ENCODE measurements around the gene CCR4.
"Not testable (repeated sequence)": the region's sequence is repeated elsewhere in the genome, so short reads cannot be mapped to it uniquely, and the experiment has no call there.

Gene CCR4

DNA sequence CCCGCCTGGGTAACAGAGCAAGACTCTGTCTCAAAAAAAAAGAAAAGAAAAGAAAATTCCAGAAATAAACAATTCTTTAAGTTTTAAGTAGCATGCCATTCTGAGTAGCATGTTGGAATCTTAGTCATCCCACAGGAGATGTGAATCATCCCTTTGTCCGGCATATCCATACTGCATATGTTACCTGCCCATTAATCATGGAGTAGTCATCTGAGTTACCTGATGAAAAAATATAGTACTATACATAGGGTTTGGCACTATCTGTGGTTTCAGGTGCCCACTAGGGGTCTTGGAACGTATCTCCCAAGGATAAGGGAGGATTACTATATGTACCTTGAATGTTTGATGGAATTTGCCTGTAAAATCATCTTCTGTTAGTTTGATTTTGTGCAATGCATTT is 6.3 kb upstream of the CCR4 start:
- H3K4me1 ChIP-seq (ENCODE audit: control insufficient read depth, insufficient read depth, low read length): no peaks in the 10 kb centered on the region
- H3K4me3 ChIP-seq (ENCODE audit: low read depth, low read length): no peak overlapping the region
- TF ChIP-seq SCRT1 (tag by site-specific recombination; IDR thresholded peaks at IDR 0.05; ENCODE audit: borderline replicate concordance): no peak
- no peak for TF ChIP-seq KLF7 (tag by site-specific recombination; IDR thresholded peaks at IDR 0.05; ENCODE audit: borderline replicate concordance)
- TF ChIP-seq, protein P1, sequence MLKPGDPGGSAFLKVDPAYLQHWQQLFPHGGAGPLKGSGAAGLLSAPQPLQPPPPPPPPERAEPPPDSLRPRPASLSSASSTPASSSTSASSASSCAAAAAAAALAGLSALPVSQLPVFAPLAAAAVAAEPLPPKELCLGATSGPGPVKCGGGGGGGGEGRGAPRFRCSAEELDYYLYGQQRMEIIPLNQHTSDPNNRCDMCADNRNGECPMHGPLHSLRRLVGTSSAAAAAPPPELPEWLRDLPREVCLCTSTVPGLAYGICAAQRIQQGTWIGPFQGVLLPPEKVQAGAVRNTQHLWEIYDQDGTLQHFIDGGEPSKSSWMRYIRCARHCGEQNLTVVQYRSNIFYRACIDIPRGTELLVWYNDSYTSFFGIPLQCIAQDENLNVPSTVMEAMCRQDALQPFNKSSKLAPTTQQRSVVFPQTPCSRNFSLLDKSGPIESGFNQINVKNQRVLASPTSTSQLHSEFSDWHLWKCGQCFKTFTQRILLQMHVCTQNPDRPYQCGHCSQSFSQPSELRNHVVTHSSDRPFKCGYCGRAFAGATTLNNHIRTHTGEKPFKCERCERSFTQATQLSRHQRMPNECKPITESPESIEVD (tag by site-specific recombination; IDR thresholded peaks at IDR 0.05): no peak
- TF ChIP-seq, protein P2, sequence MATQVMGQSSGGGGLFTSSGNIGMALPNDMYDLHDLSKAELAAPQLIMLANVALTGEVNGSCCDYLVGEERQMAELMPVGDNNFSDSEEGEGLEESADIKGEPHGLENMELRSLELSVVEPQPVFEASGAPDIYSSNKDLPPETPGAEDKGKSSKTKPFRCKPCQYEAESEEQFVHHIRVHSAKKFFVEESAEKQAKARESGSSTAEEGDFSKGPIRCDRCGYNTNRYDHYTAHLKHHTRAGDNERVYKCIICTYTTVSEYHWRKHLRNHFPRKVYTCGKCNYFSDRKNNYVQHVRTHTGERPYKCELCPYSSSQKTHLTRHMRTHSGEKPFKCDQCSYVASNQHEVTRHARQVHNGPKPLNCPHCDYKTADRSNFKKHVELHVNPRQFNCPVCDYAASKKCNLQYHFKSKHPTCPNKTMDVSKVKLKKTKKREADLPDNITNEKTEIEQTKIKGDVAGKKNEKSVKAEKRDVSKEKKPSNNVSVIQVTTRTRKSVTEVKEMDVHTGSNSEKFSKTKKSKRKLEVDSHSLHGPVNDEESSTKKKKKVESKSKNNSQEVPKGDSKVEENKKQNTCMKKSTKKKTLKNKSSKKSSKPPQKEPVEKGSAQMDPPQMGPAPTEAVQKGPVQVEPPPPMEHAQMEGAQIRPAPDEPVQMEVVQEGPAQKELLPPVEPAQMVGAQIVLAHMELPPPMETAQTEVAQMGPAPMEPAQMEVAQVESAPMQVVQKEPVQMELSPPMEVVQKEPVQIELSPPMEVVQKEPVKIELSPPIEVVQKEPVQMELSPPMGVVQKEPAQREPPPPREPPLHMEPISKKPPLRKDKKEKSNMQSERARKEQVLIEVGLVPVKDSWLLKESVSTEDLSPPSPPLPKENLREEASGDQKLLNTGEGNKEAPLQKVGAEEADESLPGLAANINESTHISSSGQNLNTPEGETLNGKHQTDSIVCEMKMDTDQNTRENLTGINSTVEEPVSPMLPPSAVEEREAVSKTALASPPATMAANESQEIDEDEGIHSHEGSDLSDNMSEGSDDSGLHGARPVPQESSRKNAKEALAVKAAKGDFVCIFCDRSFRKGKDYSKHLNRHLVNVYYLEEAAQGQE (tag by site-specific recombination; IDR thresholded peaks at IDR 0.05): no peak
- TF ChIP-seq ZFP3 (tag by site-specific recombination; IDR thresholded peaks at IDR 0.05; ENCODE audit: low read depth): no peak
- TF ChIP-seq ZNF600 (tag by site-specific recombination; IDR thresholded peaks at IDR 0.05): no peak
- no peak for TF ChIP-seq ZNF514 (tag by site-specific recombination; IDR thresholded peaks at IDR 0.05)
- TF ChIP-seq ZSCAN23 (tag by site-specific recombination; IDR thresholded peaks at IDR 0.05): no peak
- TF ChIP-seq, protein P3, sequence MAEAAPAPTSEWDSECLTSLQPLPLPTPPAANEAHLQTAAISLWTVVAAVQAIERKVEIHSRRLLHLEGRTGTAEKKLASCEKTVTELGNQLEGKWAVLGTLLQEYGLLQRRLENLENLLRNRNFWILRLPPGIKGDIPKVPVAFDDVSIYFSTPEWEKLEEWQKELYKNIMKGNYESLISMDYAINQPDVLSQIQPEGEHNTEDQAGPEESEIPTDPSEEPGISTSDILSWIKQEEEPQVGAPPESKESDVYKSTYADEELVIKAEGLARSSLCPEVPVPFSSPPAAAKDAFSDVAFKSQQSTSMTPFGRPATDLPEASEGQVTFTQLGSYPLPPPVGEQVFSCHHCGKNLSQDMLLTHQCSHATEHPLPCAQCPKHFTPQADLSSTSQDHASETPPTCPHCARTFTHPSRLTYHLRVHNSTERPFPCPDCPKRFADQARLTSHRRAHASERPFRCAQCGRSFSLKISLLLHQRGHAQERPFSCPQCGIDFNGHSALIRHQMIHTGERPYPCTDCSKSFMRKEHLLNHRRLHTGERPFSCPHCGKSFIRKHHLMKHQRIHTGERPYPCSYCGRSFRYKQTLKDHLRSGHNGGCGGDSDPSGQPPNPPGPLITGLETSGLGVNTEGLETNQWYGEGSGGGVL (tag by site-specific recombination; IDR thresholded peaks at IDR 0.05): no peak
- no peak for TF ChIP-seq ZXDB (tag by site-specific recombination; IDR thresholded peaks at IDR 0.05)
- POLR2A ChIA-PET: no interaction called here
- H3K36me3 ChIP-seq (ENCODE audit: control insufficient read depth in 2 of 2, insufficient read depth in 1 of 2, low read length in 2 of 2): no peaks in the 10 kb centered on the region
- H3K9me3 ChIP-seq (ENCODE audit: control insufficient read depth, insufficient read depth, low read depth, low read length): no peaks in the 10 kb centered on the region
- CTCF ChIA-PET: interaction anchor here (5.4 kb wide), 1 partner anchor 129 kb away, joined by 60 read pairs; no protein-coding TSS in a partner anchor
- no peak overlapping the region for H3K27ac ChIP-seq (ENCODE audit: extremely low read depth, low read depth, low read length)

DNA sequence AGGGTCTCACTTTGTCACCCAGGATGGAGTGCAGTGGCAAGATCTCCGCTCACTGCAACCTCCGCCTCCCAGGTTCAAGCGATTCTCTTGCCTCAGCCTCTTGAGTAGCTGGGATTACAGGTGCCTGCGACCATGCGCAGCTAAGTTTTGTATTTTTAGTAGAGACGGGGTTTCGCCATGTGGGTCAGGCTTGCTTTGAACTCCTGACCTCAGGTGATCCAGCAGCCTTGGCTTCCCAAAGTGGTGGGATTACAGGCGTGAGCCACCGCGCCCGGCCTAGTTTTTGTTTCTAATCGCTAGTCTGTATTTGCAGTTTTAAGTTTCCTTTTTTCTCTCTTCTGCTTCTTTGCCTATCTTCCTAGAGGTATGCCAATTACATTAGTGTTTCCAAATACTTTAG is 5.8 kb upstream of the CCR4 start:
- POLR2A ChIA-PET: not testable (repeated sequence)

DNA sequence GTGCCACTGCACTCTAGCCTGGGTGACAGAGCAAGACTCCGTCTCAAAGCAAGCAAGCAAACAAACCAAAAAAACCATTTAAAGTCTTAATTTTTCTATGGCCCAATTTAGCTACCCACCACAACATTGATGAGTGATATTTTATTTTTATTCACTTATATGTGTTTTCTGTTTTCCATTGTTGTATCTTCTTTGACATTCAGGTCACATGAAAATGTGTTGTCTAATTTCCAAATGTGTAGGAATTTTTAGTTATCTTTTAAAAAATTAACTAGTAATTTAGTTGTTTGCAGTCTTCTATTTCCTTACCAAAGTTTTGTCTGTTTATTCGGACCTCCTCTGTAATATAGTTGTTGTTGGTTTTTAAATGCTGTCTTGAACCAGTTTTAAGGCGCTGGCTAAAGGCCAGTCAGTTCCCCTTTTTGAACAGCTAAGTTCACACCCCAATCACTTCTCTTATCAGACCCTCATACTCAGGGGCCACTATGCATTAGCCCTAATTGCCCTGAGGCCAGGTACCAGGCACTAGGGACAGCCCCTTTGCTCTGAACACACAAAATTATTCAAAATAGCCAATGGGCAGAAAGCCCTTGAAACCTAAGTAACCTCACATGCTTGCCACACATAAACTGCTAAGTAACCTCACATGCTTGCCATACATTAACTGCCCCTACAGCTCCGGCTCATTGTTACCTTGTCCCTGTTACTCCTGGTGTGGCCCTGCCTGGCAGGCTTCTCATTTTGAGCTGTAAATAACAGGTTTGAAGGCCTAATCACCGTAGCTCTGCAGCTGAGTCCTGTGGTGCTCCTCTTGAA is 4.3 kb upstream of the CCR4 start:
- no peaks in the 10 kb centered on the region for H3K4me1 ChIP-seq (ENCODE audit: control insufficient read depth, insufficient read depth, low read length)
- H3K4me3 ChIP-seq (ENCODE audit: low read depth, low read length): no peak overlapping the region
- H3K27ac ChIP-seq (ENCODE audit: extremely low read depth, low read depth, low read length): no peak overlapping the region
- POLR2A ChIA-PET: interaction anchor here (0.6 kb wide), 1 partner anchor 538 kb away, joined by 3 read pairs; no protein-coding TSS in a partner anchor
- peak; percentile 92 for TF ChIP-seq ZNF133 (tag by site-specific recombination; IDR thresholded peaks at IDR 0.05)
- TF ChIP-seq, protein P4, sequence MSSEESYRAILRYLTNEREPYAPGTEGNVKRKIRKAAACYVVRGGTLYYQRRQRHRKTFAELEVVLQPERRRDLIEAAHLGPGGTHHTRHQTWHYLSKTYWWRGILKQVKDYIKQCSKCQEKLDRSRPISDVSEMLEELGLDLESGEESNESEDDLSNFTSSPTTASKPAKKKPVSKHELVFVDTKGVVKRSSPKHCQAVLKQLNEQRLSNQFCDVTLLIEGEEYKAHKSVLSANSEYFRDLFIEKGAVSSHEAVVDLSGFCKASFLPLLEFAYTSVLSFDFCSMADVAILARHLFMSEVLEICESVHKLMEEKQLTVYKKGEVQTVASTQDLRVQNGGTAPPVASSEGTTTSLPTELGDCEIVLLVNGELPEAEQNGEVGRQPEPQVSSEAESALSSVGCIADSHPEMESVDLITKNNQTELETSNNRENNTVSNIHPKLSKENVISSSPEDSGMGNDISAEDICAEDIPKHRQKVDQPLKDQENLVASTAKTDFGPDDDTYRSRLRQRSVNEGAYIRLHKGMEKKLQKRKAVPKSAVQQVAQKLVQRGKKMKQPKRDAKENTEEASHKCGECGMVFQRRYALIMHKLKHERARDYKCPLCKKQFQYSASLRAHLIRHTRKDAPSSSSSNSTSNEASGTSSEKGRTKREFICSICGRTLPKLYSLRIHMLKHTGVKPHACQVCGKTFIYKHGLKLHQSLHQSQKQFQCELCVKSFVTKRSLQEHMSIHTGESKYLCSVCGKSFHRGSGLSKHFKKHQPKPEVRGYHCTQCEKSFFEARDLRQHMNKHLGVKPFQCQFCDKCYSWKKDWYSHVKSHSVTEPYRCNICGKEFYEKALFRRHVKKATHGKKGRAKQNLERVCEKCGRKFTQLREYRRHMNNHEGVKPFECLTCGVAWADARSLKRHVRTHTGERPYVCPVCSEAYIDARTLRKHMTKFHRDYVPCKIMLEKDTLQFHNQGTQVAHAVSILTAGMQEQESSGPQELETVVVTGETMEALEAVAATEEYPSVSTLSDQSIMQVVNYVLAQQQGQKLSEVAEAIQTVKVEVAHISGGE (tag by site-specific recombination; conservative IDR thresholded peaks at IDR 0.05; ENCODE audit: low read depth): no peak
- no peak for TF ChIP-seq ZNF670 (tag by site-specific recombination; IDR thresholded peaks at IDR 0.05; ENCODE audit: low read depth)
- no peak for TF ChIP-seq ZNF19 (tag by site-specific recombination; IDR thresholded peaks at IDR 0.05; ENCODE audit: low read depth)
- no peak for TF ChIP-seq ZNF707 (tag by site-specific recombination; IDR thresholded peaks at IDR 0.05)
- TF ChIP-seq ZXDB (tag by site-specific recombination; IDR thresholded peaks at IDR 0.05): no peak
- H3K36me3 ChIP-seq (ENCODE audit: control insufficient read depth in 2 of 2, insufficient read depth in 1 of 2, low read length in 2 of 2): no peaks in the 10 kb centered on the region
- no peaks in the 10 kb centered on the region for H3K9me3 ChIP-seq (ENCODE audit: control insufficient read depth, insufficient read depth, low read depth, low read length)
- CTCF ChIA-PET: interaction anchor here (0.7 to 5.4 kb wide), 11 partner anchors 13 to 840 kb away, joined by 3 to 60 read pairs (median 5); no protein-coding TSS in a partner anchor

More for the DNA sequence above, 5.8 kb upstream of the CCR4 start:
- H3K4me3 ChIP-seq (ENCODE audit: low read depth, low read length); H3K9me3 ChIP-seq (ENCODE audit: control insufficient read depth, insufficient read depth, low read depth, low read length); H3K27ac ChIP-seq (ENCODE audit: extremely low read depth, low read depth, low read length); H3K4me1 ChIP-seq (ENCODE audit: control insufficient read depth, insufficient read depth, low read length); H3K36me3 ChIP-seq (ENCODE audit: control insufficient read depth in 2 of 2, insufficient read depth in 1 of 2, low read length in 2 of 2): not testable (repeated sequence)
- CTCF ChIA-PET: interaction anchor here (0.6 to 5.4 kb wide), 2 partner anchors 11 to 129 kb away, joined by 3 to 60 read pairs; no protein-coding TSS in a partner anchor
